Keratinocyte (primary cell): ENCODE results near the gene EPHX1. TPM values are rescaled to one million over a fixed set of nuclear protein-coding genes. Genes with fewer than 3 reads are reported as not detected.

ENCODE experiments used
- DNase-seq: peaks from one replicate; pipeline ENCODE4 v3.0.0-alpha.2; 2011; ENCODE audit warnings: low read depth, missing footprints, low spot score
- FAIRE-seq: peaks from 2 replicates; lab custom pipeline; 2011; peaks lifted over from hg19 to GRCh38; lab: Jason Lieb, UNC
- H2AFZ ChIP-seq: 2 replicates; pipeline ENCODE4 v1.6.0; 2012; ENCODE audit warnings: low read length, control low read depth, inconsistent platforms; ENCODE audit not compliant: control insufficient read depth
- H3K27ac ChIP-seq: 2 replicates; pipeline ENCODE4 v1.5.1; 2011; ENCODE audit warnings: low read length; ENCODE audit not compliant: control insufficient read depth, insufficient read depth
- H3K27me3 ChIP-seq: 3 replicates; pipeline ENCODE4 v1.6.0; 2011; ENCODE audit warnings: low read length; ENCODE audit not compliant: control insufficient read depth, insufficient read depth; ENCODE audit errors: extremely low read depth
- H3K36me3 ChIP-seq, 2 experiments: 2 replicates in 1 of 2; 3 replicates in 1 of 2; pipeline ENCODE4 v1.5.1; 2011; ENCODE audit warnings: low read length in 2 of 2, mild to moderate bottlenecking in 1 of 2; ENCODE audit not compliant: control insufficient read depth in 2 of 2, insufficient read depth in 2 of 2; ENCODE audit errors: extremely low read depth in 1 of 2
- H3K4me1 ChIP-seq: 3 replicates; pipeline ENCODE4 v1.5.1; 2011; ENCODE audit warnings: low read length; ENCODE audit not compliant: control insufficient read depth, insufficient read depth; ENCODE audit errors: extremely low read depth
- H3K4me2 ChIP-seq: 3 replicates; pipeline ENCODE4 v1.6.0; 2011; ENCODE audit warnings: low read depth, low read length; ENCODE audit not compliant: control insufficient read depth, insufficient read depth; ENCODE audit errors: extremely low read depth
- H3K4me3 ChIP-seq, 3 experiments: fragments of 200-600 bp in 1 of 3; sonication (generic) in 1 of 3; 2 replicates in 2 of 3; 3 replicates in 1 of 3; pipeline ENCODE4 v1.5.1; 2011 to 2016; ENCODE audit warnings: low read length in 3 of 3, mild to moderate bottlenecking in 3 of 3, control low read depth in 2 of 3, inconsistent platforms in 1 of 3, low read depth in 1 of 3, mixed read lengths in 1 of 3, mixed run types in 1 of 3, moderate library complexity in 1 of 3; ENCODE audit not compliant: control insufficient read depth in 2 of 3, insufficient read depth in 2 of 3; ENCODE audit errors: extremely low read depth in 1 of 3
- H3K79me2 ChIP-seq: 2 replicates; pipeline ENCODE4 v1.6.0; 2012; ENCODE audit warnings: low read length; ENCODE audit not compliant: control insufficient read depth, insufficient read depth
- H3K9ac ChIP-seq: 3 replicates; pipeline ENCODE4 v1.6.0; 2011; ENCODE audit warnings: low read length; ENCODE audit not compliant: control insufficient read depth, insufficient read depth; ENCODE audit errors: extremely low read depth
- H3K9me1 ChIP-seq: 3 replicates; pipeline ENCODE4 v1.6.0; 2011; ENCODE audit warnings: low read length; ENCODE audit not compliant: control insufficient read depth, insufficient read depth; ENCODE audit errors: extremely low read depth
- H3K9me3 ChIP-seq: 2 replicates; pipeline ENCODE4 v1.5.1; 2012; ENCODE audit warnings: low read depth, low read length; ENCODE audit not compliant: control insufficient read depth
- H4K20me1 ChIP-seq: 3 replicates; pipeline ENCODE4 v1.6.0; 2011; ENCODE audit warnings: low read length; ENCODE audit not compliant: control insufficient read depth, insufficient read depth; ENCODE audit errors: extremely low read depth
- EZH2 ChIP-seq: IDR thresholded peaks from one replicate; pipeline ENCODE4 v1.6.1; 2012; ENCODE audit warnings: inconsistent platforms, mild to moderate bottlenecking, low read length, moderate library complexity
- dilution Hi-C: fragments of 300-500 bp; cut with MboI; formaldehyde crosslinking; loops from one replicate; pipeline ENCODE4 v1.7.0; 2020; ENCODE audit warnings: low sequenced_read_pairs; ENCODE audit not compliant: extremely low pct_ligation_motif_present
- polyA plus RNA-seq, 5 experiments: library from polyadenylated mRNA; depleted of rRNA in 3 of 5; stranded (reverse) in 3 of 5; stranded (forward) in 1 of 5; unstranded in 1 of 5; fragments of >200 nt; gene quantifications; 1 replicate in 1 of 5; 2 replicates in 3 of 5; 3 replicates in 1 of 5; pipeline versions ENCODE4 v1.2.1 to v1.2.3, GENCODE V29; 2011 to 2012; ENCODE audit warnings: missing spikeins in 2 of 5, low read depth in 1 of 5, low replicate concordance in 1 of 5
- TF ChIP-seq, protein P1 (sequence below), 3 experiments: IDR thresholded peaks in 1 of 3; conservative IDR thresholded peaks in 1 of 3; optimal IDR thresholded peaks in 1 of 3; 2 replicates in 2 of 3; 3 replicates in 1 of 3; pipeline versions ENCODE3 to v1.5.1; 2011; ENCODE audit warnings: low read length in 3 of 3, mild to moderate bottlenecking in 3 of 3, moderate library complexity in 2 of 3, control low read depth in 1 of 3, inconsistent platforms in 1 of 3; ENCODE audit not compliant: insufficient read depth in 2 of 3; ENCODE audit errors: extremely low read depth in 1 of 3

Gene EPHX1
- polyA plus RNA-seq, 1 donor (not counting 4 experiments of a cell fraction or from before 2014, with no cell fraction given), result 6.4 TPM

DNA sequence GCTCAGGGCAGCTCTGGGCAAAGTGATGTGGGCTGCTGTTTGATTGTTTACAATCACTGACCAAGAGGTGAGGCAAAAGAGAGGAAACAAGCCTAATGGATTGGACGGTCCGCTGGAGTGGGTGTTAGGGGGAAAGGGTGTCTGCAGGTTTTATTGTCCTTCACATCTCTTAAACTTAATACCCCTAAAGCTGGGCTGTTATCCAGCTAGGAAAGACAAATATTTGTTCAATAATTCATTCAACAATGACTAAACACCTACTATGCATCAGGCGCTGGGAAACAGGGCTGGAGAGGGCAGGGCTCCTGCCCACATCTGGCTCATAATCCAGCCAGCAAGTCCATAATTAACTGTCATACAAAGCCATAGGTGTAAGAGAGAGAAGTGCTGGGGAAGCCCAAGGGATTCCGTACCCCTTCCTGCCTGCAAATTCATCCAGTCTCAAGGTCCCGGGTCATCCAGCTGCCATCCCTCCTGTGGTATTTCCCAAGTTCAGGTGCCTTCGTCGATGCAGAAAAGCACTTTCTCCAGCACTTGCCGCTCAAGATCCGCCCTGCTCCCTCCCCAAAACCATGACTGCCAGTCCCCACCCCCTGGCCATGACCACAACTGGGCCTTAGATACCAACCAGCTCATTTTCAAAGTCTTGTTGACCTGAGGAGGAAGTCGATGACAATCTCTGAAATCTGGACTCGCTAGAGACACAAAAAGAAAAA is 61.6 kb downstream of the EPHX1 start:
- dilution Hi-C loops, result no loop called here
- Histone ChIP-seq H3K4me2 (no peak overlapping the region), H2AFZ (no peak overlapping the region), H3K36me3 (peaks cover 22 to 32% of the 10 kb centered on the region in 2 experiments), H3K4me3 (no peak overlapping the region), H4K20me1 (peaks cover 10% of the 10 kb centered on the region), H3K79me2 (no peaks in the 10 kb centered on the region), H3K9ac (no peak overlapping the region), H3K4me1 (peaks cover 15% of the 10 kb centered on the region), H3K9me1 (peaks cover 6% of the 10 kb centered on the region), H3K27ac (no peak overlapping the region), H3K27me3 (no peaks in the 10 kb centered on the region), H3K9me3 (no peaks in the 10 kb centered on the region)
- FAIRE-seq (no peak), DNase-seq (no peak)
- TF ChIP-seq EZH2, result no peak
- TF ChIP-seq, protein P1, sequence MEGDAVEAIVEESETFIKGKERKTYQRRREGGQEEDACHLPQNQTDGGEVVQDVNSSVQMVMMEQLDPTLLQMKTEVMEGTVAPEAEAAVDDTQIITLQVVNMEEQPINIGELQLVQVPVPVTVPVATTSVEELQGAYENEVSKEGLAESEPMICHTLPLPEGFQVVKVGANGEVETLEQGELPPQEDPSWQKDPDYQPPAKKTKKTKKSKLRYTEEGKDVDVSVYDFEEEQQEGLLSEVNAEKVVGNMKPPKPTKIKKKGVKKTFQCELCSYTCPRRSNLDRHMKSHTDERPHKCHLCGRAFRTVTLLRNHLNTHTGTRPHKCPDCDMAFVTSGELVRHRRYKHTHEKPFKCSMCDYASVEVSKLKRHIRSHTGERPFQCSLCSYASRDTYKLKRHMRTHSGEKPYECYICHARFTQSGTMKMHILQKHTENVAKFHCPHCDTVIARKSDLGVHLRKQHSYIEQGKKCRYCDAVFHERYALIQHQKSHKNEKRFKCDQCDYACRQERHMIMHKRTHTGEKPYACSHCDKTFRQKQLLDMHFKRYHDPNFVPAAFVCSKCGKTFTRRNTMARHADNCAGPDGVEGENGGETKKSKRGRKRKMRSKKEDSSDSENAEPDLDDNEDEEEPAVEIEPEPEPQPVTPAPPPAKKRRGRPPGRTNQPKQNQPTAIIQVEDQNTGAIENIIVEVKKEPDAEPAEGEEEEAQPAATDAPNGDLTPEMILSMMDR (optimal IDR thresholded peaks at IDR 0.05 in 1 of 3, IDR thresholded peaks at IDR 0.05 in 1 of 3, conservative IDR thresholded peaks at IDR 0.05 in 1 of 3; ENCODE audit: extremely low read depth in 1 of 3, insufficient read depth in 2 of 3, low read length in 3 of 3), result no peak

DNA sequence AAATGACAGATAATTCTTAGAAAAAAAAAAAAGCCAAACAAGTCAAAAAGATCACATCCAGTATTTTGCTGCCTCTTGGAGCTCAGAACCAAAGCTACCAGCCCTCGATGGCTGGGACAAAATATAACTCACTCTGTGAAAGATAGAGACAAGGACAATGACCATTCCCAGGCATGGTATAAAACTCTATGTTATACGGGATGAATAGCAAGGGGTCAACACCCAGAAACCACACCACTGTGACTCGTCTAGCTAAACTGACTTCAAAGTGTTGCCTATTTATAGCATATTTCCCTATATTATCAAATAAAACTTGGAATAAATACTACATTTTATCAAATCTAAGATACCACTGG is 62.1 kb downstream of the EPHX1 start:
- H3K36me3 ChIP-seq, result peaks cover 22 to 28% of the 10 kb centered on the region in 2 experiments
- H3K27ac ChIP-seq, result no peak overlapping the region
- DNase-seq, result no peak
- H2AFZ ChIP-seq, result no peak overlapping the region
- peaks cover 15% of the 10 kb centered on the region for H3K4me1 ChIP-seq
- no peaks in the 10 kb centered on the region for H3K79me2 ChIP-seq
- no peak for FAIRE-seq
- peaks cover 6% of the 10 kb centered on the region for H3K9me1 ChIP-seq
- no peak overlapping the region for H3K4me3 ChIP-seq
- no peak overlapping the region for H3K9ac ChIP-seq
- H4K20me1 ChIP-seq, result peaks cover 11% of the 10 kb centered on the region
- no peak overlapping the region for H3K4me2 ChIP-seq
- dilution Hi-C loops, result no loop called here
- H3K27me3 ChIP-seq, result no peaks in the 10 kb centered on the region
- H3K9me3 ChIP-seq, result no peaks in the 10 kb centered on the region
- TF ChIP-seq EZH2, result no peak
- TF ChIP-seq, protein P1 (optimal IDR thresholded peaks at IDR 0.05 in 1 of 3, IDR thresholded peaks at IDR 0.05 in 1 of 3, conservative IDR thresholded peaks at IDR 0.05 in 1 of 3; ENCODE audit: extremely low read depth in 1 of 3, insufficient read depth in 2 of 3, low read length in 3 of 3), result no peak
